ENCODE measurements around the gene SLC35A3. TPM values are rescaled to one million over a fixed set of nuclear protein-coding genes. Genes with fewer than 3 reads are reported as not detected.

Gene SLC35A3
- total and polyA plus RNA-seq, 9 of the 15 experiments (the other 6 are each of a cell fraction or from before 2014, with no cell fraction given), result 3.5 to 21.7 (median 13.2) TPM

GRCh38 chr1:99943223-99943794 lies 26.5 kb upstream of the SLC35A3 start (continued):
- TF ChIP-seq ZNF511 (CRISPR knock-in tag; IDR thresholded peaks at IDR 0.05) (no peak), ZNF589 (CRISPR knock-in tag; IDR thresholded peaks at IDR 0.05; ENCODE audit: low read depth) (no peak), SMARCA4 (IDR thresholded peaks at IDR 0.05) (peak; percentile 82), SP2 (IDR thresholded peaks at IDR 0.05; ENCODE audit: extremely low read depth, low read depth, low read length, poor library complexity, severe bottlenecking) (no peak), NFIX (CRISPR knock-in tag; IDR thresholded peaks at IDR 0.05; ENCODE audit: low read depth) (no peak), CHD1 (IDR thresholded peaks at IDR 0.05; ENCODE audit: low read length) (no peak), ZNF780A (CRISPR knock-in tag; IDR thresholded peaks at IDR 0.05) (no peak), MYC (IDR thresholded peaks at IDR 0.05; ENCODE audit: low read depth, low read length) (0 out of 2 replicates have a peak, but pooled peaks have one; percentile 19), MYC (CRISPR knock-in tag; IDR thresholded peaks at IDR 0.05; ENCODE audit: borderline replicate concordance, low read depth) (no peak), ZNF347 (CRISPR knock-in tag; IDR thresholded peaks at IDR 0.05; ENCODE audit: low read depth) (no peak), ARID3A (IDR thresholded peaks at IDR 0.05; ENCODE audit: borderline replicate concordance, low read depth, low read length) (peak; percentile 21; the same call in 1 of the 2 replicates), NEUROD1 (IDR thresholded peaks at IDR 0.05; ENCODE audit: borderline replicate concordance, low read depth, low read length, partially characterized antibody) (no peak), KDM5B (IDR thresholded peaks at IDR 0.05; ENCODE audit: insufficient replicate concordance, low read depth, low read length) (no peak), ETV6 (IDR thresholded peaks at IDR 0.05; ENCODE audit: borderline replicate concordance in 1 of 2, low read depth in 2 of 2, low read length in 1 of 2) (no peak), ETV6 (CRISPR knock-in tag; IDR thresholded peaks at IDR 0.05; ENCODE audit: borderline replicate concordance) (no peak), GABPB1 (CRISPR knock-in tag; IDR thresholded peaks at IDR 0.05) (no peak), ZNF77 (CRISPR knock-in tag; IDR thresholded peaks at IDR 0.05) (no peak), ATF3 (IDR thresholded peaks at IDR 0.05) (peak; percentile 22; the same call in 1 of the 2 replicates), ATF3 (CRISPR knock-in tag; conservative IDR thresholded peaks at IDR 0.05) (no peak), PRMT5 (CRISPR knock-in tag; IDR thresholded peaks at IDR 0.05) (no peak), YY1 (IDR thresholded peaks at IDR 0.05; ENCODE audit: borderline replicate concordance in 1 of 3, control insufficient read depth in 1 of 3, extremely low read depth in 1 of 3, insufficient read depth in 3 of 3, insufficient read length in 1 of 3, insufficient replicate concordance in 2 of 3, low read depth in 1 of 3, low read length in 2 of 3) (no peak), SIX5 (IDR thresholded peaks at IDR 0.05; ENCODE audit: borderline replicate concordance in 1 of 2, insufficient read depth in 1 of 2, low read depth in 1 of 2, low read length in 2 of 2) (no peak), TRIM25 (IDR thresholded peaks at IDR 0.05; ENCODE audit: borderline replicate concordance) (no peak)
